Right lobe of liver (tissue), 4 donors: Measurements from ENCODE around the gene EPS15.

Experiments
- POLR2A ChIP-seq: fragments of 450-650 bp; IDR thresholded peaks from one replicate; pipeline ENCODE4 v1.6.1; 2017; ENCODE audit warnings: antibody characterized with exemption, mild to moderate bottlenecking
- TF ChIP-seq, protein P1 (sequence below), 4 donors: fragments of 200-600 bp in 3 of 4; fragments of 450-650 bp in 1 of 4; IDR thresholded peaks; one replicate each; pipeline versions ENCODE4 v1.5.1 to v1.8.0; 2016 to 2022; ENCODE audit warnings: antibody characterized with exemption in 4 of 4, mild to moderate bottlenecking in 2 of 4
- donor health status: DM: no; HTN: no; CAD: no.
- donor health status: DM: no; HTN: no; CAD: no.
- donor health status: DM: no; HTN: yes; CAD: no.

DNA sequence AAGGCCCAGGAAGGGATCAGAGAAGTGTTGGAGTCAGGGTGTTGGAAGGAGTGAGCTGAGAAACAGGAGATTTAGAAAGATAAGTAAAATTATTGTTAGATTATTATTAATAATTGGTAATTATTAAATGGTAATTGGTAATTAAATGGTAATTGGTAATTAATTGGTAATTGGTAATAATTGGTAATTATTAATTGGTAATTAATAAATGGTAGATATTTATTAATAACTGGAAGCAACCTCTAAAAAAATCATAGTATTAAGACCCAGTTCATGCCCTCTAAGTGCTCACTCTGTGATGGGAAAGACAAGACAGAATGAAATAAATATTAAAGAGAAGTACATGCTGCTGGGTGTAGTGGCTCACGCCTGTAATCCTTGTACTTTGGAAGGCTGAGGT, 13.8 kb upstream of the EPS15 start:
- TF ChIP-seq, protein P1, sequence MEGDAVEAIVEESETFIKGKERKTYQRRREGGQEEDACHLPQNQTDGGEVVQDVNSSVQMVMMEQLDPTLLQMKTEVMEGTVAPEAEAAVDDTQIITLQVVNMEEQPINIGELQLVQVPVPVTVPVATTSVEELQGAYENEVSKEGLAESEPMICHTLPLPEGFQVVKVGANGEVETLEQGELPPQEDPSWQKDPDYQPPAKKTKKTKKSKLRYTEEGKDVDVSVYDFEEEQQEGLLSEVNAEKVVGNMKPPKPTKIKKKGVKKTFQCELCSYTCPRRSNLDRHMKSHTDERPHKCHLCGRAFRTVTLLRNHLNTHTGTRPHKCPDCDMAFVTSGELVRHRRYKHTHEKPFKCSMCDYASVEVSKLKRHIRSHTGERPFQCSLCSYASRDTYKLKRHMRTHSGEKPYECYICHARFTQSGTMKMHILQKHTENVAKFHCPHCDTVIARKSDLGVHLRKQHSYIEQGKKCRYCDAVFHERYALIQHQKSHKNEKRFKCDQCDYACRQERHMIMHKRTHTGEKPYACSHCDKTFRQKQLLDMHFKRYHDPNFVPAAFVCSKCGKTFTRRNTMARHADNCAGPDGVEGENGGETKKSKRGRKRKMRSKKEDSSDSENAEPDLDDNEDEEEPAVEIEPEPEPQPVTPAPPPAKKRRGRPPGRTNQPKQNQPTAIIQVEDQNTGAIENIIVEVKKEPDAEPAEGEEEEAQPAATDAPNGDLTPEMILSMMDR (IDR thresholded peaks at IDR 0.05), result no peak
- no peak for TF ChIP-seq POLR2A
